GM10266 (cell line): ENCODE measurements around the gene ZNF629.

Source experiments
- DNase-seq: peaks from one replicate; pipeline ENCODE4 v3.0.0; 2012; ENCODE audit errors: extremely low spot score
- TF ChIP-seq, protein P1 (sequence below): IDR thresholded peaks from 2 replicates; pipeline ENCODE4 v1.5.1; 2012; ENCODE audit warnings: mild to moderate bottlenecking, low read depth; ENCODE audit not compliant: control insufficient read depth, insufficient read depth; ENCODE audit errors: missing control alignments

ZNF629 gene

DNA sequence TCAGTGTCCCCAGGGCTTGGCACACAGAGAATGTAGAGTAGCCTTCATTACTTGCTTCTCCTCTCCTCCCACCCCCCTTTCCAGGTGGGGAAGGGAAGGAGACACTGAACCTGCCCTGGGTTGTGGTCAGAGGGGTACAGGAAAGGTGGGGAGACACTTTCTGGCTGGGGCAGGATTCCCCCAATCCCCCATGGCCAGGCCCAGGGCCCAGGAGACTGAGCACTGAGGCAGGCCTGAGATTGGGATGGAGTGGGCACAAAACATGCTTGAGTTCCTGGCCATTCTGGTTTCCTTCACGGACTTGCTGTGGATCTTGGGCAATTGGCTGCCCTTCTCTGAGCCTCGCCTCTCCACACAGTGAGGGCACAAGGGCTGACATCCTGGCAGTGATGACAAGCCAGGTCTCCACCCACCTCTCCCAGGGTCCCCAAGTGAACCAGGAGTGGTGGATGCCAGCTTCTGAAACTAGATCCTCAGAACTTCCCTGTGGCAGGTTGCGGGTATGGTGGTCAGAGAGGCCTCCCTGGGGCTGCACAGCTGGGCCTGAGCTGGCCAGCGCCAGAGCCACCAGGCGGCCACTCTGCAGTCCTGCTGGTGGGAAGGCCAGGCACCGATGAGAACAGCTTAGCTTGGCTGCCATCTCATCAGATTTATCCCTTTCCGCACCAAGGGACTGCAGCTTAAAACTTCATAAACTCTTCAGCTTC, 9.3 kb downstream of the ZNF629 start:
- TF ChIP-seq, protein P1, sequence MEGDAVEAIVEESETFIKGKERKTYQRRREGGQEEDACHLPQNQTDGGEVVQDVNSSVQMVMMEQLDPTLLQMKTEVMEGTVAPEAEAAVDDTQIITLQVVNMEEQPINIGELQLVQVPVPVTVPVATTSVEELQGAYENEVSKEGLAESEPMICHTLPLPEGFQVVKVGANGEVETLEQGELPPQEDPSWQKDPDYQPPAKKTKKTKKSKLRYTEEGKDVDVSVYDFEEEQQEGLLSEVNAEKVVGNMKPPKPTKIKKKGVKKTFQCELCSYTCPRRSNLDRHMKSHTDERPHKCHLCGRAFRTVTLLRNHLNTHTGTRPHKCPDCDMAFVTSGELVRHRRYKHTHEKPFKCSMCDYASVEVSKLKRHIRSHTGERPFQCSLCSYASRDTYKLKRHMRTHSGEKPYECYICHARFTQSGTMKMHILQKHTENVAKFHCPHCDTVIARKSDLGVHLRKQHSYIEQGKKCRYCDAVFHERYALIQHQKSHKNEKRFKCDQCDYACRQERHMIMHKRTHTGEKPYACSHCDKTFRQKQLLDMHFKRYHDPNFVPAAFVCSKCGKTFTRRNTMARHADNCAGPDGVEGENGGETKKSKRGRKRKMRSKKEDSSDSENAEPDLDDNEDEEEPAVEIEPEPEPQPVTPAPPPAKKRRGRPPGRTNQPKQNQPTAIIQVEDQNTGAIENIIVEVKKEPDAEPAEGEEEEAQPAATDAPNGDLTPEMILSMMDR = no peak

DNA sequence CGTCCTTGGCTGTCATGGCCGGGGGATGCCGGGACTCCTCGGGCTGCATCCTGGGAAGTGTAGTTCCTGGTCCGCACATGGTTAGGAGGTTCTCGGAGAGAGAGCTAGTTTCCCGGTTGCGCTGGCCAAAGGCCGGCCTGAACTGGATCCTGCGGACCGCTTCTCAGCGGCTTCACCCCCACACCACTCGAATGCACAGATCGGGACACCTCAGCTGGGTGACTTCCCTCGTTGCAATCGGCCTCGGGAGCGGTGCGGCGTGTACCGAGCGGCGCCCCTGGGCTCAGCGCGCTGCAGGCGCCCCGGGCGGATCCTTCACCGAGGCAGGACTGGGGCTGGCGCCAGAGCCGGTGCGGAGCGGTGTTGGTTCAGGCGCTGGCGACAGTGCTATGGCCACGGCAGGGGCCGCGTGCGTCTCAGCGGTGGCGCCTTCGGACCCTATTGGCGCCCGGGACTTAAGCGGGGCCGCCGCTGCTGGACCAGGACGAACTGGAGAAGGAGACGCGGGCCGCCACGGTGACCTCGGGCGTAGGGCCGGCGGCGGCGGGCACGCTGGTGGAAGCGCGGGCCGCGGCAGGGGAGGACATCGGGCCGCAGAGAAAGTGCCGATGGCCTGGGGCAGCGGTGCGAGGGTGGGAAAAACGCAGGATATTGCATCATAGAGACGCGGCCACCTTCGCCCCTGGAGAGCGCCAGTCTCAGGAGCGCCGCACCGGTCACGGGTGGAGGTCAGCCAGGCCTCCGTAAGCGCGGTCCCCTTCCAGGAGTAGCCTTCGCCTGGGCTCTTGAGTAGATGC, 11.4 kb downstream of the ZNF629 start:
- TF ChIP-seq, protein P1 = no peak
- DNase-seq = peak; percentile 87

More for the DNA sequence above, 9.3 kb downstream of the ZNF629 start:
- no peak for DNase-seq

DNA sequence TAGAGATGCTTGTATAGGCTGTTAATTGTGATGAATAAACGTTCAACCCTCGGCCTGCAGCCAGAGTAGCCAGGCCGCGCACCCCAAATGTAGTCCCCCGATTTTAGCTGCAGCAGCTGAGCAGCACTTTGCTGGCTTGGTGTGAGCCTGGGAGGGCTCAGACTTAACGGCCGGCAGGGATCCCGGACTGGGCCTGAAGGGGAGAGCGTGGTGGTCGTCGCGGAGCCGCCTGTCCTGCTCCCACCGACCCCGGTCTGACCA, 11.9 kb downstream of the ZNF629 start:
- TF ChIP-seq, protein P1 = no peak
- no peak for DNase-seq

DNA sequence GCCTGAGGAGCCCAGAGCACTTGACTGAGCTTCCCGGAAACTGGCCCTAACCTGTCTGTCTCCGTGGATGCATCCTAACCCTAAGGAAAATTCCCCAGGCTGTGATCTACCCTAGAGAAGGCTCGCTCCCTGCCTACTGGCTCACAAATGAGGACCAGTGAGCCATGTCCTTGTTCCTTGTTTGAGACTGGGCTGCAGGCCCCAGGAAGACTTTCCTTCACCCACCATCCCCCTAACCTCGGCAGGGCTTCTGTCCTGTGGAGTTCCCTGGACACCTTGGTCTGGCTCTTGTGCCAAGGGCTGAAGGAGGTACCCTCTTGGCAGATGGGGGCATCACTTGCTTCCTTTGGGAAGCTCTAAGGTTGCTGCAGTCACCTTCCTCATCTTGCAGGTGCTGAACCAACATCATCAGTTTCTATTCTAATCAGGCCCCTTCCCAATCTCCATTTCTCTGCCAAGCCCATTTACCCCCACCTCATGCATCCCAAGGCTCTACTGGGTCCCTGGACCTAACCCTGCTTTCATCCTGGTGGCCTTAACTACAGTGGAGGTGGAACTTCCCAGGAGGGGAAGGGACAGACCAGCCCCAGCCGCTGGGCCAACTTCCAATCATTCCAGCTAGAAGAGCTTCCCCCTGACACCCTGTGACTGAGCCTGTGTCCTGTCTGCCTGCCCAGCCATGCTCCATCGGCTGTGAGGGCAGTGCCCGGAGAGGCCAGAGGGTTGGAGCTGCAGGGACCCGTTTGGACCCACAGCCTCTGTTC, 12.5 kb downstream of the ZNF629 start:
- DNase-seq = no peak

DNA sequence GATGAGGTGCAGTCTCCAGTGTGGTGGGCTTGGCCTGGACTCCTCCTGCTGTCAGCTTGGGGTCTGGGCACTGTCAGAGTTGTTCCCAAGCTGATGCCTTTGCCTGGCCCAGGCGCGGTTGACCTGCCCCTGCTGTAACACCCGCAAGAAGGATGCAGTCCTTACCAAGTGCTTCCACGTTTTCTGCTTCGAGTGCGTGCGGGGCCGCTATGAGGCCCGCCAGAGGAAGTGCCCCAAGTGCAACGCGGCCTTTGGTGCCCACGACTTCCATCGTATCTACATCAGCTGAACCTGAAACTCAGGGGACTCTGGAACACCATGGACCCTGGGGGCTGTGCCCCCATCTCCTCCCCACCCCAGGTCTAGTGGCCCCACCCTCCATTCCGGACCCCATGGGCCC, 13.2 kb downstream of the ZNF629 start:
- no peak for DNase-seq
- TF ChIP-seq, protein P1 = no peak

More for the DNA sequence above, 12.5 kb downstream of the ZNF629 start:
- TF ChIP-seq, protein P1 = no peak

DNA sequence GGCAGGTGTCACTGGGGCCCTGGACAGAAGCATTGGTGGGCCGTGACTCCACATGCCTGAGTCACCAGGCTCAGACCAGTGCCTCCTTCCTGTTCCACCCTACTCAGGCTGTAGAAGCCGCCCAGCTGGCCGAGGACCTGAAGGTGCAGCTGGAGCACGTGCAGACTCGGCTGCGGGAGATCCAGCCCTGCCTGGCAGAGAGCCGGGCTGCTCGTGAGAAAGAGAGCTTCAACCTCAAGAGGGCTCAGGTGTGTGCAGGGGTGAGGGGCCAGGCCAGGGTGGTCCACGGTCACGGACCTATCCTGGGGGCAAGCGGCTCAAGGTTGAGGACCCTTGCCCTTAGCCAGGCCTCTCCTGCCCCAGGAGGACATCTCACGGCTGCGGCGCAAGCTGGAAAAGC, 15.3 kb downstream of the ZNF629 start:
- TF ChIP-seq, protein P1 = no peak
- DNase-seq = no peak
